GM12878 (cell line): ENCODE data around the gene VAC14. TPM values are rescaled to one million over a fixed set of nuclear protein-coding genes. Genes with fewer than 3 reads are reported as not detected.

Experiments used
- ATAC-seq: fragments of 200-7000 bp; cut with Tn5 transposase; 3 replicates; pipeline ENCODE4 v1.9.1; 2020; ENCODE audit warnings: mild to moderate bottlenecking, moderate library complexity
- BruUV-seq: library from RNA; stranded (reverse); fragments of 400-500 nt; replicated peaks from 2 replicates; lab custom pipeline; 2021; lab: Mats Ljungman, UMichigan
- CTCF ChIA-PET: fragments of 300-600 bp; sonication (Branson Sonifier 250); formaldehyde crosslinking; extraction: SDS; loops from one replicate; lab custom pipeline; 2021; ENCODE audit warnings: inconsistent platforms; lab: Yijun Ruan, JAX
- POLR2A ChIA-PET: fragments of 350-600 bp; formaldehyde crosslinking; extraction: SDS; loops from one replicate; lab custom pipeline; 2021; ENCODE audit warnings: inconsistent platforms; lab: Charles Lee
- RAD21 ChIA-PET: fragments of 300-600 bp; sonication (Branson Sonifier 250); formaldehyde crosslinking; loops from one replicate; lab custom pipeline; 2023; ENCODE audit warnings: antibody characterized with exemption; ENCODE audit not compliant: unreplicated experiment; lab: Charles Lee
- SMC1A ChIA-PET: fragments of 300-600 bp; sonication (Branson Sonifier 250); formaldehyde crosslinking; loops from one replicate; lab custom pipeline; 2023; ENCODE audit not compliant: unreplicated experiment, uncharacterized antibody; lab: Charles Lee
- DNase-seq: peaks from one replicate; pipeline ENCODE4 v3.0.0-alpha.2; 2011; ENCODE audit warnings: low read depth, low spot score
- FAIRE-seq: peaks from 3 replicates; lab custom pipeline; 2011; peaks lifted over from hg19 to GRCh38; lab: Jason Lieb, UNC
- H2AFZ ChIP-seq: 2 replicates; pipeline ENCODE4 v1.6.0; 2011; ENCODE audit warnings: low read depth, low read length, control low read depth; ENCODE audit not compliant: control insufficient read depth
- H3K27ac ChIP-seq: 2 replicates; pipeline ENCODE4 v1.5.1; 2011; ENCODE audit warnings: control low read depth; ENCODE audit not compliant: control insufficient read depth, insufficient read depth
- H3K27me3 ChIP-seq, 2 experiments: replicated peaks in 1 of 2; 2 replicates each; pipeline versions ENCODE4 v1.6.0 to v1.6.1; 2011; ENCODE audit warnings: low read length in 1 of 2; ENCODE audit not compliant: control insufficient read depth in 2 of 2, insufficient read depth in 2 of 2
- H3K36me3 ChIP-seq, 2 experiments: 2 replicates each; pipeline ENCODE4 v1.5.1; 2011; ENCODE audit warnings: low read length in 1 of 2; ENCODE audit not compliant: control insufficient read depth in 2 of 2, insufficient read depth in 2 of 2
- H3K4me1 ChIP-seq: 2 replicates; pipeline ENCODE4 v1.6.1; 2011; ENCODE audit warnings: mild to moderate bottlenecking, low read length, moderate library complexity, mixed read lengths; ENCODE audit not compliant: control insufficient read depth, insufficient read depth
- H3K4me2 ChIP-seq: 2 replicates; pipeline ENCODE4 v1.6.0; 2011; ENCODE audit warnings: control low read depth; ENCODE audit not compliant: control insufficient read depth, insufficient read depth
- H3K4me3 ChIP-seq: fragments of 200-600 bp; sonication (generic); 2 replicates; pipeline ENCODE4 v1.5.1; 2016
- H3K79me2 ChIP-seq: 2 replicates; pipeline ENCODE4 v1.6.0; 2011; ENCODE audit warnings: low read length; ENCODE audit not compliant: control insufficient read depth, insufficient read depth
- H3K9ac ChIP-seq: 2 replicates; pipeline ENCODE4 v1.8.0; 2011; ENCODE audit warnings: low read length, control low read depth, mixed read lengths; ENCODE audit not compliant: control insufficient read depth, insufficient read depth
- H3K9me3 ChIP-seq: replicated peaks from 3 replicates; pipeline ENCODE4 v1.5.1; 2011; ENCODE audit warnings: mild to moderate bottlenecking, low read length; ENCODE audit not compliant: control insufficient read depth, insufficient read depth
- H4K20me1 ChIP-seq: 2 replicates; pipeline ENCODE4 v1.6.0; 2011; ENCODE audit not compliant: control insufficient read depth, insufficient read depth
- GATAD2B ChIP-seq: fragments of 450-650 bp; conservative IDR thresholded peaks from 2 replicates; pipeline ENCODE4 v1.6.1; 2017; ENCODE audit warnings: low read depth, mild to moderate bottlenecking, moderate library complexity
- IKZF2 ChIP-seq, 2 experiments: fragments of 450-650 bp; IDR thresholded peaks; 2 replicates each; pipeline ENCODE4 v1.6.1; 2017; ENCODE audit warnings: mild to moderate bottlenecking in 2 of 2, moderate library complexity in 2 of 2
- MLLT1 ChIP-seq: fragments of 450-650 bp; IDR thresholded peaks from 2 replicates; pipeline ENCODE4 v1.6.1; 2016; ENCODE audit warnings: mild to moderate bottlenecking
- NBN ChIP-seq: fragments of 450-650 bp; IDR thresholded peaks from 2 replicates; pipeline ENCODE4 v1.6.1; 2016
- NR2F1 ChIP-seq: fragments of 450-650 bp; conservative IDR thresholded peaks from 2 replicates; pipeline ENCODE4 v1.6.1; 2017; ENCODE audit warnings: mild to moderate bottlenecking
- POU2F2 ChIP-seq: IDR thresholded peaks from 3 replicates; pipeline ENCODE4 v1.6.1; 2011; ENCODE audit warnings: low read depth, mild to moderate bottlenecking, low read length, borderline replicate concordance
- TAF1 ChIP-seq: IDR thresholded peaks from 2 replicates; pipeline ENCODE4 v1.6.1; 2011; ENCODE audit warnings: mild to moderate bottlenecking, low read depth, low read length, borderline replicate concordance
- TARDBP ChIP-seq: IDR thresholded peaks from 2 replicates; pipeline ENCODE4 v1.6.1; 2016; ENCODE audit warnings: borderline replicate concordance
- TCF12 ChIP-seq: IDR thresholded peaks from 2 replicates; pipeline ENCODE4 v1.6.1; 2011; ENCODE audit warnings: low read depth, mild to moderate bottlenecking, low read length
- ZNF217 ChIP-seq: fragments of 450-650 bp; IDR thresholded peaks from 2 replicates; pipeline ENCODE4 v1.6.1; 2017; ENCODE audit warnings: antibody characterized with exemption, mild to moderate bottlenecking
- WGBS: methylation state at CpG from one replicate; pipeline ENCODE4 v1.1.6; 2016; ENCODE audit warnings: low lambda C conversion rate; ENCODE audit not compliant: insufficient replicate concordance, insufficient coverage; ENCODE audit errors: missing lambda C conversion rate; 5-methylcytosine and 5-hydroxymethylcytosine counted together
- in situ Hi-C: fragments of 300-500 bp; cut with MboI; formaldehyde crosslinking; loops from 9 replicates; pipeline ENCODE4 v1.14.3; 2018; ENCODE audit warnings: mixed read lengths
- intact Hi-C: fragments of 100-400 bp; cut with micrococcal nuclease; formaldehyde crosslinking; loops from one replicate; pipeline ENCODE4 v1.14.2; 2022; ENCODE audit not compliant: unreplicated experiment
- polyA plus RNA-seq, 11 experiments: library from polyadenylated mRNA; depleted of rRNA in 4 of 11; unstranded in 6 of 11; stranded (reverse) in 5 of 11; fragments of >200 nt; fragmentation: Nextera tagmentation in 4 of 11; fragmentation: Illumina TruSeq in 1 of 11; extraction: Ambion mirVana in 4 of 11; extraction: Trizol in 1 of 11; gene quantifications; 1 replicate in 1 of 11; 2 replicates in 10 of 11; pipeline versions ENCODE4 v1.2.1 to v1.2.3, GENCODE V29; 2011 to 2016; ENCODE audit warnings: inconsistent platforms in 2 of 11, missing spikeins in 2 of 11, low read depth in 1 of 11
- total RNA-seq, 4 experiments: library from RNA; depleted of rRNA in 3 of 4; stranded (reverse); fragments of >200 nt in 3 of 4; fragmentation: Illumina TruSeq in 1 of 4; extraction: Trizol in 1 of 4; gene quantifications; 2 replicates each; pipeline versions ENCODE4 v1.2.1 to v1.2.3, GENCODE V29; 2013 to 2021

Gene VAC14
- total and polyA plus RNA-seq, 10 of the 15 experiments (the other 5 are each of a cell fraction or from before 2014, with no cell fraction given), result 1.3 to 45.5 (median 25.5) TPM

GRCh38 chr16:70659953-70660671 lies 140.8 kb downstream of the VAC14 start:
- ChIA-PET RAD21 (no interaction called here), POLR2A (interaction anchor here (0.7 kb wide), 1 partner anchor 46 kb away, joined by 3 read pairs; no protein-coding TSS in a partner anchor), CTCF (interaction anchor here (0.6 to 0.7 kb wide), 3 partner anchors 95 to 290 kb away, joined by 3 to 4 read pairs (median 3); no protein-coding TSS in a partner anchor), SMC1A (no interaction called here)
- in situ Hi-C loops (no loop called here), intact Hi-C loops (loop anchor here (10.0 kb wide), 1 partner anchor 495 kb away; no protein-coding TSS in a partner anchor)
- H3K9ac ChIP-seq, result no peak overlapping the region
- no peaks in the 10 kb centered on the region for H3K79me2 ChIP-seq
- H3K27ac ChIP-seq, result no peak overlapping the region
- no peak for FAIRE-seq
- WGBS, result 35% methylated on average over 16 of the region's 16 CpGs
- no peak overlapping the region for H2AFZ ChIP-seq
- no peak for DNase-seq
- no peak for TF ChIP-seq TCF12
- TF ChIP-seq MLLT1, result no peak
- no peak for TF ChIP-seq ZNF217
- no peak for TF ChIP-seq POU2F2
- no peak for TF ChIP-seq NBN
- no peak for TF ChIP-seq TARDBP
- TF ChIP-seq TAF1, result no peak
- no peak for TF ChIP-seq NR2F1
- TF ChIP-seq IKZF2 (IDR thresholded peaks at IDR 0.05), result no peak
- TF ChIP-seq GATAD2B, result no peak
- no TSS peak for BruUV-seq
- no peak for ATAC-seq
- H3K9me3 ChIP-seq, result no peaks in the 10 kb centered on the region
- H3K4me1 ChIP-seq, result no peaks in the 10 kb centered on the region
- H3K27me3 ChIP-seq, result no peaks in the 10 kb centered on the region
- no peaks in the 10 kb centered on the region for H3K36me3 ChIP-seq
- H3K4me2 ChIP-seq, result no peak overlapping the region
- no peak overlapping the region for H3K4me3 ChIP-seq
- no peaks in the 10 kb centered on the region for H4K20me1 ChIP-seq
